ENCODE results near the gene TEP1. TPM values are rescaled to one million over a fixed set of nuclear protein-coding genes. Genes with fewer than 3 reads are reported as not detected.

The TEP1 gene
- total and polyA plus RNA-seq, 2 of the 8 experiments (the other 6 are each of a cell fraction or from before 2014, with no cell fraction given): 6.9 to 10.7 TPM

DNA sequence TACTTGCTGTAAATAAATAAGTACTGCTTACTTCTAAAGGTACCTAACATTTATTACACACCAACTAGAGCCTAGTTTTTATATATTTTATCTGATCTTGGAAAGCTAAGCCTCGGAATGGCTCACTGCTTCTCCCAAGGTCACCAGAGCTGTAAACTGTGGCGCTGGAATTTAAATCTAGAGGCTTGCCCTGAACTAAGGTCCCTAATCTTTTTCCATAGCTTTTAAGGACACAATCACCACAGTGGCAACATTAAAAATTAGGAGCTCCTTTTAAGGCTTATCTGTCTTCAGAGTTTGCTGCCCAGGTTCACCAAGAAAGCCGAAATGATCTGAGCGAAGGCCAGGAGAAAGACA lies 80.9 kb downstream of the TEP1 start:
- WGBS, 2 experiments (ENCODE audit: extremely low coverage in 1 of 2, insufficient coverage in 1 of 2, insufficient read length in 1 of 2, insufficient replicate concordance in 2 of 2, low coverage in 1 of 2, low lambda C conversion rate in 2 of 2, missing lambda C conversion rate in 1 of 2): 2% methylated on average over 4 of the region's 4 CpGs; no CpG with 5 or more reads in 1 of the 2 experiments
- no peak overlapping the region for H4K91ac ChIP-seq (replicated peaks; ENCODE audit: insufficient read length, low read length)
- H3K14ac ChIP-seq (ENCODE audit: insufficient read length): no peak overlapping the region
- H3K4me2 ChIP-seq (ENCODE audit: insufficient read depth in 1 of 2, low read depth in 2 of 2, low read length in 2 of 2): peak overlapping the region; percentile 61 to 64
- H3K18ac ChIP-seq (ENCODE audit: extremely low read depth, low read length): peak overlapping the region; percentile 81; the same call in 1 of the 2 replicates
- ChIA-PET CTCF (ENCODE audit: partially characterized antibody) (interaction anchor here (1.0 kb wide), 1 partner anchor 26 kb away, joined by 3 read pairs; no protein-coding TSS in a partner anchor), POLR2A (ENCODE audit: partially characterized antibody) (interaction anchor here (0.7 to 10.1 kb wide), 10 partner anchors 9 to 349 kb away, joined by 3 to 215 read pairs (median 4); partner anchors contain the start of genes APEX1, OSGEP, PARP2 and PIP4P1)
- TF ChIP-seq CBX5 (IDR thresholded peaks at IDR 0.05; ENCODE audit: low read depth, low read length) (no peak), KDM1A (IDR thresholded peaks at IDR 0.05; ENCODE audit: borderline replicate concordance, low read length) (no peak)
- peak overlapping the region; percentile 76 for H2AK5ac ChIP-seq (ENCODE audit: low read depth, low read length)
- H4K5ac ChIP-seq (ENCODE audit: insufficient read length, low read depth, low read length): no peak overlapping the region
- H2BK120ac ChIP-seq (replicated peaks; ENCODE audit: low read depth, low read length): no peak overlapping the region
- H3K23ac ChIP-seq (ENCODE audit: insufficient read length): no peak overlapping the region
- peaks cover 0 to 14% (median 8%) of the 10 kb centered on the region in 4 experiments; a peak in 5 of 8 replicates for H3K36me3 ChIP-seq (ENCODE audit: control insufficient read depth in 2 of 4, insufficient read depth in 4 of 4, low read length in 3 of 4)
- no peak for FAIRE-seq
- no peak overlapping the region for H3K4ac ChIP-seq (replicated peaks; ENCODE audit: insufficient read length, low read depth, low read length)
- H3K27me3 ChIP-seq (replicated peaks in 1 of 4; ENCODE audit: control insufficient read depth in 3 of 4, extremely low read depth in 1 of 4, insufficient read depth in 3 of 4, low read length in 3 of 4): no peaks in the 10 kb centered on the region
- peak overlapping the region; percentile 87 for H3K27ac ChIP-seq (ENCODE audit: low read depth, low read length)
- no peaks in the 10 kb centered on the region for H3K79me1 ChIP-seq (ENCODE audit: low read depth, low read length)
- H2BK15ac ChIP-seq (ENCODE audit: low read length): no peak overlapping the region
- DNase-seq (ENCODE audit: low read depth in 1 of 2, low spot score in 2 of 2): no peak
- H2BK5ac ChIP-seq (ENCODE audit: low read depth, low read length): peak overlapping the region; percentile 75; the same call in 1 of the 2 replicates
- no peak overlapping the region for H2AFZ ChIP-seq (ENCODE audit: low read length)
- no peak overlapping the region; the same call in 1 of the 2 replicates for H2BK12ac ChIP-seq (ENCODE audit: low read depth, low read length)
- peak overlapping the region; percentile 85 to 98 (median 94) for H3K4me3 ChIP-seq (ENCODE audit: extremely low read depth in 1 of 4, insufficient read depth in 2 of 4, low read depth in 3 of 4, low read length in 4 of 4)
- H4K20me1 ChIP-seq (replicated peaks in 1 of 2; ENCODE audit: control insufficient read depth in 1 of 2, insufficient read depth in 2 of 2, low read length in 2 of 2): peaks cover 1 to 2% of the 10 kb centered on the region in 2 experiments
- H2BK20ac ChIP-seq (ENCODE audit: low read length): no peak overlapping the region
- H4K8ac ChIP-seq (ENCODE audit: extremely low read depth, insufficient read depth, low read length): peak overlapping the region; percentile 81; the same call in 1 of the 2 replicates
- peaks cover 23 to 60% of the 10 kb centered on the region in 2 experiments for H3K79me2 ChIP-seq (ENCODE audit: control insufficient read depth in 1 of 2, insufficient read depth in 2 of 2, low read length in 2 of 2)
- H3K9ac ChIP-seq (replicated peaks in 1 of 4; ENCODE audit: extremely low read depth in 1 of 4, low read depth in 3 of 4, low read length in 3 of 4): peak overlapping the region; percentile 88 to 98 (median 94)
- H3K56ac ChIP-seq (replicated peaks; ENCODE audit: insufficient read length, low read depth, low read length): peak overlapping the region; percentile 71
- no peaks in the 10 kb centered on the region for H3K9me3 ChIP-seq (ENCODE audit: insufficient read depth in 2 of 2, low read depth in 1 of 2, low read length in 1 of 2)
- H3K4me1 ChIP-seq (replicated peaks in 1 of 4; ENCODE audit: control insufficient read depth in 3 of 4, insufficient read depth in 4 of 4, low read length in 3 of 4): peaks cover 0 to 3% (median 0%) of the 10 kb centered on the region in 4 experiments; a peak in 3 of 7 replicates
- 0 out of 2 replicates have a peak, but pooled peaks cover 2% of the 10 kb centered on the region for H3K23me2 ChIP-seq (ENCODE audit: low read depth, low read length)
